ENCODE data around the gene WWP2.
"Not testable (repeated sequence)": the region's sequence is repeated elsewhere in the genome, so short reads cannot be mapped to it uniquely, and the experiment has no call there.

The WWP2 gene

DNA sequence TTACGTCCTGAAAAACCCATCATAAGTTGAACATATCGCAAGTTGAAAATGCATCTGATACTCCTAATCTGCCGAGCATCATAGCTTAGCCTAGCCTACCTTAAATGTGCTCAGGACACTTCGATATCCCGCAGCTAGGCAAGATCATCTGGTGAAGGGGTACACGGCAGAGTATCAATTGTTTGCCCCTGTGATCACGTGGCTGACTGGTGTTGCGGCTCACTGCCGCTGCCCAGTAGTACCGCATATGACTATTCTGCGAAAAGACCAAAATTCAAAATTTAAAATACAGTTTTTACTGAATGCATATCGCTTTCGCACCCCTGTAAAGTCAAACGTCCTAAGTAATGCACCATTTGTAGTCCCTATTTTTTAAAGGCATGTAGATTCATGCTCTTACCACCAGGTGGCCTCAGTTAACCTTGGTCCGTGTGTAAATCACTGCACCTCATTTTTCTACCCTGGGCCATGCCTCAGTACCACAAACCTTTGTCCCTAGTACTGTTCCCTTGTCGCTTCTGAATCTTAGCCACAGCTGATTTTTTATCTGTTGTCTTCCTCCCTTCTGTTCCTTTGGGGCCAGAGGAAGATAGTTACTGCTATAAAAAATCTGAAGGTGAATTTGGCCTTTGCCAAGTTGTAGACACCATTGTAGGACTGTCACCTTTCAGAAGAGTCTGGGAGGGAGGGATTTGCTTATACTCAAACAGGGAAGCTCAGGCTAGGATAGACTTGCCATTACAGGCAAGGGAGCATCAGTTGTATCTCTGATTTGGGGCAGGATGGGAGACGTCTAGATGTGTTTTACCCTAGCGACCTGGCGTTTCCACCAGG, 34.4 kb downstream of the WWP2 start:
- DNase-seq (ENCODE audit: low read depth): peak; percentile 66

DNA sequence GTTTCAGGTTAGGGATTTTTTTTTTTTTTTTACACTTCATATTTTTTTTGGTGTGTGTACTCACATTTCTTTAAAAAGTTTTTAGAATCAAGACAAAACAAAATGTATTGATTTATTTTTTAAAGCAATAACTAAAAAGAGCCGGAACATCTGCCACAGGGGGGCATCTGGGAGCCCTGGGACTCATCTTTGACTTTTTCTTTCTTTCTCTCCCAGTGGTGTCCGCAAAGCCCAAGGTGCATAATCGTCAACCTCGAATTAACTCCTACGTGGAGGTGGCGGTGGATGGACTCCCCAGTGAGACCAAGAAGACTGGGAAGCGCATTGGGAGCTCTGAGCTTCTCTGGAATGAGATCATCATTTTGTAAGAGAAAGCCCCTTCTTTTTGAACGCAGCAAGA, 36.3 kb downstream of the WWP2 start:
- no peak for DNase-seq (ENCODE audit: low read depth)

DNA sequence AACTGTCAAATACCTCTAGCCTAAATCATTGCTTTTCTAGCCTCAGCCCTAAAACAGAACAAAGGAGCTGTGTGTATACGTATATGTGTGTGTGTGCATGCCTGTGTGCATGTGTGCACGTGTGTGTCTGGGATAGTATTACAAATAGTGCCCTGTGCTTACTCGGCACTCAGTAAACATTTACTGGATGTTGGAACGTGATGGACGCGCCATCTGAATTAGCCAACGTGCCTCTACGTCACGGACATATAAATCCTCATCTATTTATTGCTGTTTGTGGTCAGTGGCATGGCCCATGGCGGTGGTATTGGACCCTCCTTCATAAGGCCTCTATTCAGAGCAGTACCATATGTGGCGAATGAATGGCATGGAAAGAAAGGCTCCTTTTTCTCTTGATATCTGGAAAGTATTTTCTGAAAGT, 37.5 kb downstream of the WWP2 start:
- peak; percentile 72 for DNase-seq (ENCODE audit: low read depth)

DNA sequence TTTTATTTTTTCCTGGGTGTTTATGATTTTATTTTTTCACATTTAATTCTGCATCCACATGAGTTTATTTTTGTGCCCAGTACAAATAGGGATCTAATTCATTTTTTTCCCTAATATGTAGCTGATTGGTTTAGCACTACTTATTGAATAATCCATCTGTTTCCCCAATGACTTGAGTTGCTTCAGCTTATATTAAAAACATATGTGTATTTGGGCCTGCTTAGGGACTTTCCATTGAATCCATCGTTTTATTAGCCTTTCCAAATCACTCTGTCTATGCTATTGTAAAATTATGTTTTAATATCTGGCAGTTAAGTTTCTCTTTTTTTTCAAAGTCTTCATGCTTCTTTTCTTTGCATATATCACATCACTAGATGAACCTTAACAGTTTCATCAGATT, 42.2 kb downstream of the WWP2 start:
- DNase-seq (ENCODE audit: low read depth): peak; percentile 69

DNA sequence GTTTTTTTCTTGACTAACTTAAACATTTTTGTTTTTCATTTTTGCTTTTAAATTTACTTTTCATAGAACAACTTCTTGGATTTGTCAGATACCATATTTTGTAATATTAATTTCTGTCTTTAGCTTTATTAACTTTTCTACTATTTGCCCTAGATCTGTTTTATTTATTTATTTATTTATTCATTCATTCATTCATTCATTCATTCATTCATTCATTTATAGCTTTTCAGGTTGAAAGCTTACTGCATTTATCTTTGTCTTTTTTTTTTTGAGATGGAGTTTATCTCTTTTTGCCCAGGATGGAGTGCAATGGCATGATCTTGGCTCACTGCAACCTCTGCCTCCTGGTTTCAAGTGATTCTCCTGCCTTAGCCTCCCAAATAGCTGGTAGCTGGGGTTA, 44.6 kb downstream of the WWP2 start:
- not testable (repeated sequence) for DNase-seq (ENCODE audit: low read depth)

DNA sequence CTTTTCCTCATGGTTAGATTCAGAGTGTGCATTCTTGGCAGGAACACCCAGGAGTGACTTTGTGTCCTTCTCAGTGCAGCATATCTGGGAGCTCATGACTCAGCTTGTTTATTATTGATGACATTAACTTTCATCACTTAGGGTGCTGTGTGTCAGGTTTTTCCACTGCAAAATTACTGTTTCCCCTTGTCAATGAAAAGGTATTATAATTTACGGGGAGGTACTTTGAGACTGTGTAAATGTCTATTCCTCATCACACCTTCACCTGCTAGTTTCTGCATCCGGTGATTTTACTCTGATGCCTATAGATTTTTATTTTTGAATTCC, 50.5 kb downstream of the WWP2 start:
- no peak for DNase-seq (ENCODE audit: low read depth)

DNA sequence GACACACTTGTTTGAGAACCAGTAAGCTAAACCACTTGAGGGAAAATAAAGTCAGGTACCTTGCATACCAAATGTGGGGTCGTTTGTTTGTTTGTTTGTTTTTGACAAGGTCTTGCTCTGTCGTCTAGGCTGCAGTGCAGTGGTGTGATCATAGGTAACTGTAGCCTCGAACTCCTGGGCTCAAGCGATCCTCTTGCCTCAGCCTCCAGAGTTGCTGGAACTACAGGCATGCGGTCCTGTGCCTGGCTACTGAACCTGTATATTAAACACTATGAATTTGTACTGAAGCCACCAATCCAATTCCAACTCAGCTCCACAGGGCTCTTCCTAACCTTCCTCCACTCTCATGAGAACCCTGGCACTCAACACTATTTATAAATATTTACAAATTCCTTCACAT, 51.9 kb downstream of the WWP2 start:
- DNase-seq (ENCODE audit: low read depth): no peak

DNA sequence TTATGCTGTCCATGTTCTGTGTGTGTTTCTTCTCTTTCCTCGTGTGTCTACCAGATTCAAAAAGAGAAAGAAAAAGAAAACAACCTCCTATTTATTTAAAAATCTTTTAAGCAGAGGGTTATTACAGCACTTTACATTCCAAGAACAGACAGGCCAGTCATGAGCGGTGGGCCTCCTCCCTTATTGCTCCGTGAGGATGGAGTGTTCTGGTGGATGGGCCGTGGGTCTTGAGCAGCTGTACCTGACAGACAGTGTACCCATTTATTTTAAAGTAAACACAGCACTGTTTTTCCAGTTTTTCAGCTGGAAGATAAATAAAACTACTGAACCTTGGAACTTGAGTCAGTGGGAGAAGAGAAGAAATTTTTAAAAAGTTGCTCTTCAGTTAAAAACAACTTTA, 52.4 kb downstream of the WWP2 start:
- no peak for DNase-seq (ENCODE audit: low read depth)

DNA sequence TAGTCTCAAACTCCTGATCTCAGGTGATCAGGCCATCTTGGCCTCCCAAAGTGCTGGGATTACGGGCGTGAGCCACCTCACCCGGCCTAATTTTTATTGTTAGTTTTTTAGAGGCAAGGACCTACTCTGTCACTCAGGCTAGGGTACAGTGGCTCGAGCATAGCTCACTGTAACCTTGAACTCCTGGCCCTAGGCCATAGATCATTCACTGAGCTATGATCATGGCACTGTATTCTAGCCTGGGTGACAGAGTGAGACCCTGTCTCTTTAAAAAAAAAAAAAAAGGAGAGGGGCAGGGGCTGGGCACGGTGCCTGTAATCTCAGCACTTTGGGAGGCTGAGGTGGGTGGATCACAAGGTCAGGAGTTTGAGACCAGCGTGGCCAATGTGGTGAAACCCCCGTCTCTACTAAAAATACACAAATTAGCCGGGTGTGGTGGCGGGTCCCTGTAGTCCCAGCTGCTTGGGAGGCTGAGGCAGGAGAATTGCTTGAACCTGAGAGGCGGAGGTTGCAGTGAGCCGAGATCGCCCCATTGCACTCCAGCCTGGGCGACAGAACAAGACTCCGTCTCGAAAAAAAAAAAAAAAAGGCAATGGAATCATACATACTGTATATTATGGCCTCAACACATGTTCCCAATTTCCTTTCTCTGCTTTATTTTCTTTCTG, 53.2 kb downstream of the WWP2 start:
- DNase-seq (ENCODE audit: low read depth): not testable (repeated sequence)

DNA sequence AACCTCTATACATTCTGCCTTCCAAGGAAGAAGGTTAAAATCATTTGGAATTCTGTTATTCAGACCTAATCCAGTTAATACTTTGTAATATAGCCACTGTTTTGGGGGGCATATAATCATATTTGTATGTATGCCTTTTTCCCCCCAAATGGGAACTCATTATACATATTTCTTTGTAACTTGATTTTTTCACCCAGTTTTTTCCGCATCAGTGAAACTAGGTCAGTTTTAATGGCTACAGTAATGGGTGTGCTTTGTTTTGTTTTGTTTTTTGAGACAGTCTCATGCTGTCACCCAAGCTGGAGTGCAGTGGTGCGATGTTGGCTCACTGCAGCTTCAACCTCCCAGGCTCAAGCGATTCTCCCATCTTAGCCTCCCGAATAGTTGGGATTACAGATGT, 54.9 kb downstream of the WWP2 start:
- DNase-seq (ENCODE audit: low read depth): no peak

DNA sequence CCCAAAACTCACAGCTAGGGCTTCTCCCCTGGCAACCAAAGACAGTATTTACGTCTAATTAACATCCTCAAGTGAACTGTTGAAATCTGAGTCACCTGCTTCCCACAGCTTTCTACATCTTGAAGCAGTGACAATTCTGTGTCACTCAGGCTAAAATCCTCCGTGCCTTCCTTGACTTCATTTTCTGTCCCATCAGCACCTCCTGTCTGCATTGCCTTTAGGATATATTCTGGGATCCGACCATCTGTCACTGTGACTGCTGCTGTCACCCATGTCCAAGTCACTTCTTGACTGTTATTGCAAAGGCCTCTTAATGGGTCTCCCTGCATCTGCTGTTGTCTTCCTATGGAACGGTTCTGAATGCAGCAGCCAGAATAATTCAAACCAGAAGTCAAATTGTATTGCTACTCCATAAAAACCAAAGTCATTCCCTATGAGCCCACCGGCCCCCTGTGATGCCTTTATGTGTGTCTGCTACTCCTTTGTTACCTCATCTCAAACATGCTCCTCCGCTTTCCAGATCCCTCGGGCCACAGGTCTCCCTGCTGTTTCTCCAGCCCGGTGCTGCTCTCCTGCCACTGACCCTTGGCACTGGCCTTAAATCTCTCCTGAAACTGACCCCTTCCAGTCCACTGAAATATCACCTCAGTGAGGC, 56.9 kb downstream of the WWP2 start:
- no peak for DNase-seq (ENCODE audit: low read depth)

DNA sequence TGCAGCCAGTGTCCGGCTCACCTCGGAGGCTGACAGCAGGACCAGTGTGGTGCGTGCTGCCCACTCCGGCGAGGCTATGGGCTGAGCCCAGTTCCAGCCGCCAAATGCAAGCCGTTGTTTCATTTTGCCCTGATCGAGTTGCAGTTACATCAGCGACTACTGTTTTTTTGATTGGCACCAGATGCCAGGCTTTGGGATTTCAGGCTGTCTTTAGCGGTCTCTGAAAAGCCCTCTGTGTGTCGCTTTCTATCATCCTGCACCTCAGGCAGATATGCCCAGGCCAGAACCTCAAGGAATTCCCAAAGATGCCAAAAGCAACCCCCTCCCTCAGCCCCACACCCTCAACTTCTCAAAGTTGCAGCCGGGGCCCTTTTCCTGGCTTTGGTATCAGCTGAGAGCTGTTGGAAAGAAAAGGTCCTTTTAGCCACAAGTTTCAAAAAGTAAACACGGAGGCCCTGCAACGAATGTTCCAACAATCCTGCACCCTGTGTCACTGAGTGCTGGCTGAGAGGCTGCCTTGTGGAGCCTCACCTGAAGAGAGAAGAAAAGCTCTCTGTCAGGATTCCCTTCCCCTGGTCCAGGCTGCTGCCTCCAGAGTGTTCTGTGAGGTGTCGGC, 58.9 kb downstream of the WWP2 start:
- peak; percentile 82 for DNase-seq (ENCODE audit: low read depth)

DNA sequence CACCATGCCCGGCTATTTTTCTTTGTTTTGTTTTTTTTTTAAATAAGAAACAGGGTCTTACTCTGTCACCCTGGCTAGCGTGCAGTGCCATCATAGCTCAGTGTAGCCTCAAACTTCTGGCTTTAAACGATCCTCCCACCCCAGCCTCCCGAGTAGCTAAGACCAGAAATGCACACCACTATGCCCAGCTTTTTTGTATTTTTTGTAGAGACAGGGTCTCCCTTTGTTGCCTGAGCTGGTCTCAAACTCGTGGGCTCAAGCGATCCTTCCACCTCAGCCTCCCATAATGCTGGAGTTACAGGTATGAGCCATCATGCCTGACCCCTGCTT, 59.7 kb downstream of the WWP2 start:
- no peak for DNase-seq (ENCODE audit: low read depth)

DNA sequence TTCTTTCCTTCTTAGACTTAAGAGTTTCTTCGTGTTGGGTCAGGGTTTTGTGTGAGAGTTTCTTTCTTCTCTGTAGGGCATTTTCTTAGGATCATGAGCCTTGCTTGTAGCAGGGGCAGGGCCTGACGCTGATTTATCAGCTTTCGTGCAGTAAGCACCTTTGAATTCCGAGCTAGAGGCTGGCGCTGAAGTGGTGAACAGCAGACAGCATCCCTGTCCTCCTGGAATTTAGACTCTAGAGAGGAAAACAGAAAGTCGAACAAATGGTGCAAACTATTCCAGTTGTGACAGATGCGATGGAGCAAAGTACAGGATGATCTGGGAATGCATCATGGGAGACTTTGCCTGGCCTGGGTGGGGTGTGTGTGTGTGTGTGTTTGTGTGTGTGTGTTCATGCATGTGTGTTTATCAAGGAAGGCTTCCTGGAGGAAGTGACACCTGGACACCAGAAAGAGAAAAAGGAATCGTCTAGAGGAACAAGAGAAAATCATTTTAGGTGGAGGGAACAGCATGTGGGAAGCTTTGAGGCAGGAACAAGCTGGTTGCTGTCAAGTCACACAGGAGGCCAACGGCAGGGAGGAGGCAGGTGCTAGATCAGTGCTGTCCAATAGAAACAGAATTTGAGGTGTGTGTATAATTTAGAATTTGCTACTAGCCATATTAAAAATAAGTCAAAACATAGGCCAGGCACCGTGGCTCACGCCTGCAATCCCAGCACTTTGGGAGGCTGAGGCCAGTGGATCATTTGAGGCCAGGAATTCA, 60.2 kb downstream of the WWP2 start:
- no peak for DNase-seq (ENCODE audit: low read depth)

DNA sequence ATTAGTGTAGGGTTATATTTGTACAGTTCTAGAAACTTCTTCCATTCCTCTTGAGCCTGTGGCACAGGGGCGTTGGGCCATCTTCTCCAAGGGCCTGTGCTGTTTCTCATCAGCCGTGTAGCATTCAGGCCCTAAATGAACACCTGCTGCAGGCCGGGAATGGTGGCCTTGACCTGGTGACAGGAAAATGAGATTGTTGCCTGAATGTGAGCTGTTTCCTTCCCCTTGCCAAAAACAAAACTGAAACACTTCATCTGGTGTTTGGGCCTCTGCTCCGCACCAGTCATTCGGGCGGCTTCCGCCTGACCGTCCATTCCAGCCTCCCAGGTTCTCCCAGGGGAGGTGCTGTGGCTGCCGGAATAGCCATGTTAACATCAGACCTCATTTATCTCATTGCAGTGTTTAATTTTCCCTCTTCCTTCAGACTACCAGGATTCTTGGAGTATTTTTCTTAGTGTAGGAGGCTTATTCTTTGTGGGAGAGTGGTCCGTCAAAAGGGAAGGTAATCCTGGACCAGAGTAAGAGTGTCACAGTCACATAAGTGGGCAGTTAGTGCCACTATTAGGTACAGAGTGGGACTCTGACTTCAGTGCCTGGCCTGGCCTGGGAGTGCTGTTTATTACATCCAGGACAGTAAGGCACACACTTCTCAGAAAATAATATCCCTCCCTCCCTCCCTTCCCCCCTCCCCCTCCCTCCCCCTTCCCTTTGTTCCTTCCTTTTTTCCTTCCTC, 61.9 kb downstream of the WWP2 start:
- DNase-seq (ENCODE audit: low read depth): no peak

DNA sequence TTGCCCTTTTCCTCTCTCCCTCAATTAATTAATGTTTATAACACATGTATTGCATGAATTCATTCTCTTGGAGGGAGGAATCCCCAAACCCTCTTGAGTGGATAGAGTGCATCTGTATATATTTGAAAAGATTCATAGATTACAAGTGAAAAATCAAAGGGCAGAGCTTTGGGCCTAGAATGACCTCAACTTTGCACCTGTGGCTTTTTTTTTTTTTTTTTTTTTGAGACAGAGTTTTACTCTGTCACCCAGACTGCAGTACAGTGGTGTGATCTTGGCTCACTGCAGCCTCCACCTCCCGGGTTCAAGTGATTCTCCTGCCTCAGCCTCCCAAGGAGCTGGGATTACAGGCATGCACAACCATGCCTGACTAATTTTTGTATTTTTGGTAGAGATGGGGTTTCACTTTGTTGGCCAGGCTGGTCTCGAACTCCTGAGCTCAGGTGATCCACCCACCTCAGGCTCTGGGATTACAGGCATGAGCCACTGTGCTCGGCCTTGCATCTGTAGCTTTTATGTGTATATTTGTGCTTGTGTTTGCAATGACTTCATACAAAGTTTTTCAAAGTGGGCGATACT, 62.5 kb downstream of the WWP2 start:
- not testable (repeated sequence) for DNase-seq (ENCODE audit: low read depth)

DNA sequence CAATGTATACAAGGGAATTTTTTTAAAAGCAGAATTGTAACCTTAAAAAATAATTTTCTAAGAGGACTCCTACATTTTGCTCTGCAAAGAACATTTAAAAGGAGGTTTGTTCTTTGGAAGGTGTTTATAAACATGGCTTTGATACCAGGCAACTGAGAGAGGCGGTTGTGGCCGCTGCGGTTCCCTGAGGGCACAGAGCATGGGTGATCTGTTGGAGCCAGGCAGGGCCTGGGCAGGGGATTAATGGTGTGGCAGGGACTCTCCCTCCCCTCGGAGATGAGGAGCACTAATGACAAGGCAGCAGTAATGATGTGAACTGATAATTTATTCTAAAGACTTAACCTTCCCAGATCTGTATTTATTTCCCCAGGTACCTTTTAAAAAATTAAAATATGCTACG, 65.4 kb downstream of the WWP2 start:
- no peak for DNase-seq (ENCODE audit: low read depth)

DNA sequence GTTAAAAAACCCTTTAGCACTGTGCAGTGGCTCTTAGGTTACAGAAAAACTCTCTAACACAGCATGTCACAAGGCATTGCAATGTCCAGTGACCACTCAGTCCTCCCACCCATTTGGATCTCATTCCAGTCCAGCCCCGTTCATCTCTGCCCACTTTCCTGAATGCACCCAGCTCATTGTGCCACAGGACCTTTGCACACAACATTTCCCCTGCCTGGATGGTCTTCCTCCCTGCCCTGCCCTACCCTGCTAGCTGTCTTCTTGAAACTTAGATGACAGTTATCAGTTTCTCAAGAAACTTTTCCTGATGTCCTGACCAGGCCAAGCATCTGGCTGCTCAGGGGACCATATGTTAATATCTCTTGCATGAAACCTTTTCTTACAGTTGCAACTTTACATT, 67.2 kb downstream of the WWP2 start:
- DNase-seq (ENCODE audit: low read depth): no peak

DNA sequence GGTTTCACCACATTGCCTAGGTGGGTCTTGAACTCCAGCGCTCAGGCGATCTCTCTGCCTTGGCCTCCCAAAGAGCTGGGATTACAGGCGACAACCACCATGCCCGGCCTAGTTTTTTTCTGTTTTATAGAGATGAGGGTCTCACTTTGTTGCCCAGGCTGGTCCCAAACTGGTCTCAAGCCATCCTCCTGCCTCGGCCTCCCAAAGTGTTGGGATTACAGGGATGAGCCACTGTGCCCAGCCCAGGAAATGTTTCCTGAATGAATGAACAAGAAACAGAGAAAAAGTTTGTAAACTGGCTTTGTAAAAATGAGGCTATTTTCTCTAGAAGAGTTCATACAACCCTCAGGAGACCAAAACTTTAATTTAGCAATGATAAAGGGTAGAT, 68.0 kb downstream of the WWP2 start:
- DNase-seq (ENCODE audit: low read depth): no peak

DNA sequence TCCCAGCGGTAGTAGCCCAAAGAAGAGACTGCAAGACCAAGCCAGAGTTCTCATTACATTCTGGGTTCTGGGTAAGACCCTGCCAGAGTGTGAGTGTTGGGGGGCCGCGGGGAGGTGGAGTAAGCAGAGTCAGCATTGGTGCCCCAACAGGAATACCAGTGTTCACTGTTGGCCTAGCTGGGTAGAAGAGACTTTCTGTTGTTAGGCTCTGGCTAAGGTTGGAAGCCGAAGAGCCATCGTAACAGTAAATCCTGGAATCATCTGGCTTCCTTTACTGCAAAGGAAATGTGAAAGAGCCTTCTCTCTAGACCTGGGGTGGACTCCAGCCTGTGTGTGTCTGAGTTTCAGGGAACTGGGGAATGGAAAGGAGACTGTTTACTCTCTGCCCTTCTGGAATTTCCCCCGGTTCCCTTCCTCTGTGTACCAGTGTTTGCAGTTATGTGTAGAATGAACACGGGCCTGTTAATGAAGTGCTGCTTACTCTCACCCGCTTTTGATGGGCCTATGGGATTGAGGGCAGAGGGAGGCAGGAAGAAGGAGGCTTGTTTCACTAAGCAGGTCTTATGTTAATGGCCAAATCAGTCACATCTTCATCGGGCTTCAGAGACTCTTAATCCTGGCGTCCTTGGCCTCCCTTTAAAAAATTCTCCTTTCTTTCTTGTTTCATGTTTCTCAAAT, 68.5 kb downstream of the WWP2 start:
- no peak for DNase-seq (ENCODE audit: low read depth)

Measured in fibroblast of gingiva (primary cell).